Sigmoid colon (tissue), 4 donors: ENCODE results near the gene THEMIS2.

Experiments used
- CTCF ChIP-seq, 4 experiments: fragments of 450-650 bp in 3 of 4; fragments of 200-600 bp in 1 of 4; IDR thresholded peaks; one replicate each; pipeline ENCODE4 v1.5.1; 2016 to 2019; ENCODE audit warnings: antibody characterized with exemption in 4 of 4, mild to moderate bottlenecking in 3 of 4, moderate library complexity in 2 of 4
- POLR2A ChIP-seq, 2 donors: fragments of 450-650 bp; IDR thresholded peaks; one replicate each; pipeline ENCODE4 v1.6.1; 2016; ENCODE audit warnings: antibody characterized with exemption in 2 of 2, mild to moderate bottlenecking in 2 of 2, moderate library complexity in 2 of 2
- POLR2AphosphoS5 ChIP-seq, 4 donors: sonication (generic); formaldehyde crosslinking; IDR thresholded peaks; one replicate each; pipeline ENCODE4 v1.6.1; 2017; ENCODE audit warnings: antibody characterized with exemption in 4 of 4

DNA sequence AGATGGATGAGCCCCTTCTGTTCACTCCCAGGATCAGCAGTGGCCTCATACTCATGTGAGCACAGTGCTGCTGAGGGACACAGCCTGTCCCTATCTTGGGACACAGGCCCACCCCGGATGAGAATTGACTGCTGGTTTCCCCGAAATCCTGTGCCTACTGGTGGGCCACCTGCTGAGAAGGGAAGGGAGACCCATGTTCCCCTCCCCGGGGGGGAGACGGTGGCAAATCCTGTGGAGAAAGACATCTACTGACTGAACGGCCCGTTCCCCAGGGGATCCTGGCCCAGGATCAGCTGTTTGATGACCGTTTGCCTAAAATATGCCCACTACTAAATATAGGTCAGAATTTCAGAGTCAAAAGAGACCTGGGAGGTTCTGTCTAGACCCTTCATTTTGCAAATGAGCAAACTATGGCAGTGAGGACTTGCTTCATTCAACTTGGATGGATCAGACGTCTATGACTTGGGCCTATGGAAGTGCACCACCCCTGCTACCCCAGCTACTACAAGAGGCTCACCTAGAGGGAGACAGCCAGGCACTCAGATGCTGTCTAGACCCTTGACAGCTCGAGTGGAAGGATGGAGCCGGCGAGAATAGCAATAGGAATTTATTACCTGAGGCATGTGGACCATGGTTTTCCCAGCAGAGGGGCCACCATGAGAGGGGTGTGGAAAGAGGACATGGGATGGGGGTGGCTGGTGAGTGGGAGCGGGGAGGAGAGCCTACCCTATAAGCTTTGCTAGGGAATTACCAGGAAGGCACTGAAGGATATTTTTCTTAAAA is 15.6 kb upstream of the THEMIS2 start:
- TF ChIP-seq CTCF (IDR thresholded peaks at IDR 0.05) (no peak), POLR2A (IDR thresholded peaks at IDR 0.05) (no peak), POLR2AphosphoS5 (IDR thresholded peaks at IDR 0.05) (no peak)
